ENCODE results near the gene BOD1L1. TPM values are rescaled to one million over a fixed set of nuclear protein-coding genes. Genes with fewer than 3 reads are reported as not detected.
A peak's percentile ranks its signal among the peaks of the same experiment; 100 is the strongest.

The BOD1L1 gene
- total and polyA plus RNA-seq, 2 donors (not counting 1 experiment from before 2014, with no cell fraction given): 20.2 to 109 TPM

DNA sequence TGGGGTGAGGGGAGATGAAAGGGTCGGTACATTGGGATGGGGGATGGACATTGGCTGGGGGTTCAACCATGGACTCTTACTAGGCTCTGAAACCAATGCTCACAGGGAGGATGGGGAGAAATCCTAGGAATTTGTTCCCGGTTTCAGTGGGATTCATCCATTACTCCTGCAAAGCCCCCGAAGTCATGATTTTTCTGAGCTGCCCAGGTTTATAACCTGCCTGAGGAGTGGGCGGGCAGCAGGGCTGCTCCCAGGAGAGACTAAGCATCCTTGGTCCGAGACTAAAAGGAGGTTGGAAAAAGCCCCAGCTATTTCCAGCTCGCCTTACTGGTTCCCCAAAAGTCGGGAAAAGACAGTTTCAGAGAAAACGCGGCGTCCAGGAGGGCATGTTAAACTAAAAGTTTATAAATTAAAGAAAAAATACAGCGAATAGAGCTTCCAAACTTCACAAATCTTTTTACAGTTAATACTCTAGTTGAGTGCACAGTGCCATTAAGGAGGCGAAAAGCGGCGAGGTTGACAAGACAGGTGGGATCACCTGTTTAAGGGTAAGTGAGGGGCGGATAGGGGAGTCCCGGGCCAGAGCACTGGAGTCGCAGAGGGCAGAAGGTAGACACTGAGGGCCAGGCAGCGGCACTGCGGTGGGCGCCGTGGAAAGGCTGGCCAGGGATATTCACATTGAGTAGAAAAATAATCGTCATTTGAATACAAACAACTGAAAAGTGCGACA is 86.9 kb downstream of the BOD1L1 start:
- intact Hi-C loops (cut with micrococcal nuclease): no loop called here
- peaks cover 61 to 75% of the 10 kb centered on the region in 2 donors for H3K4me1 ChIP-seq (ENCODE audit: control insufficient read depth in 2 of 2, insufficient read depth in 2 of 2, low read length in 2 of 2)
- H3K4me1 Mint-ChIP-seq: peaks cover 26% of the 10 kb centered on the region

More for the DNA sequence above, 86.9 kb downstream of the BOD1L1 start:
- DNase-seq (peak; percentile 47), ATAC-seq (ENCODE audit: low read depth) (no peak)
- peak overlapping the region; percentile 15 for H3K4me3 Mint-ChIP-seq
- Histone ChIP-seq H3K27ac (ENCODE audit: low read length in 2 of 2) (no peak overlapping the region), H3K36me3 (replicated peaks in 1 of 2; ENCODE audit: control extremely low read depth in 1 of 2, control insufficient read depth in 1 of 2, extremely low read depth in 1 of 2, insufficient read depth in 2 of 2, low read length in 1 of 2) (no peaks in the 10 kb centered on the region), H3K4me3 (ENCODE audit: control extremely low read depth in 1 of 5, extremely low read depth in 1 of 5, insufficient read depth in 1 of 5, low read depth in 2 of 5, low read length in 4 of 5) (no peak overlapping the region), H3K9ac (ENCODE audit: low read length) (no peak overlapping the region), H3K4me2 (replicated peaks; ENCODE audit: low read depth, low read length, poor library complexity, severe bottlenecking) (peak overlapping the region; percentile 72), H4K20me1 (ENCODE audit: control insufficient read depth, insufficient read depth, low read length, poor library complexity, severe bottlenecking) (no peaks in the 10 kb centered on the region), H2AFZ (ENCODE audit: insufficient read depth, low read depth, low read length, poor library complexity, severe bottlenecking) (no peak overlapping the region), H3K79me2 (ENCODE audit: control insufficient read depth, insufficient read depth, low read length) (no peaks in the 10 kb centered on the region), H3K27me3 (replicated peaks in 1 of 4; ENCODE audit: control extremely low read depth in 1 of 4, control insufficient read depth in 3 of 4, insufficient read depth in 4 of 4, low read length in 3 of 4) (peaks cover 0 to 98% (median 87%) of the 10 kb centered on the region in 4 experiments), H3K9me3 (ENCODE audit: control extremely low read depth in 1 of 3, control insufficient read depth in 2 of 3, insufficient read depth in 1 of 3, low read length in 2 of 3) (peaks cover 1 to 90% (median 52%) of the 10 kb centered on the region in 3 donors)
- ChIA-PET CTCF (interaction anchor here (0.8 to 3.1 kb wide), 2 partner anchors 12 to 19 kb away, joined by 3 to 9 read pairs; no protein-coding TSS in a partner anchor), POLR2A (no interaction called here)
- WGBS (ENCODE audit: insufficient coverage): 14% methylated on average over 10 of the region's 23 CpGs
- H3K27ac Mint-ChIP-seq: peak overlapping the region; percentile 43
- peaks cover 7% of the 10 kb centered on the region for H3K9me3 Mint-ChIP-seq (ENCODE audit: insufficient read depth)
- peaks cover 63% of the 10 kb centered on the region for H3K27me3 Mint-ChIP-seq
- TF ChIP-seq EZH2 (IDR thresholded peaks at IDR 0.05; ENCODE audit: borderline replicate concordance, insufficient read depth, low read depth, low read length, poor library complexity, severe bottlenecking): no peak
- TF ChIP-seq, protein P1, sequence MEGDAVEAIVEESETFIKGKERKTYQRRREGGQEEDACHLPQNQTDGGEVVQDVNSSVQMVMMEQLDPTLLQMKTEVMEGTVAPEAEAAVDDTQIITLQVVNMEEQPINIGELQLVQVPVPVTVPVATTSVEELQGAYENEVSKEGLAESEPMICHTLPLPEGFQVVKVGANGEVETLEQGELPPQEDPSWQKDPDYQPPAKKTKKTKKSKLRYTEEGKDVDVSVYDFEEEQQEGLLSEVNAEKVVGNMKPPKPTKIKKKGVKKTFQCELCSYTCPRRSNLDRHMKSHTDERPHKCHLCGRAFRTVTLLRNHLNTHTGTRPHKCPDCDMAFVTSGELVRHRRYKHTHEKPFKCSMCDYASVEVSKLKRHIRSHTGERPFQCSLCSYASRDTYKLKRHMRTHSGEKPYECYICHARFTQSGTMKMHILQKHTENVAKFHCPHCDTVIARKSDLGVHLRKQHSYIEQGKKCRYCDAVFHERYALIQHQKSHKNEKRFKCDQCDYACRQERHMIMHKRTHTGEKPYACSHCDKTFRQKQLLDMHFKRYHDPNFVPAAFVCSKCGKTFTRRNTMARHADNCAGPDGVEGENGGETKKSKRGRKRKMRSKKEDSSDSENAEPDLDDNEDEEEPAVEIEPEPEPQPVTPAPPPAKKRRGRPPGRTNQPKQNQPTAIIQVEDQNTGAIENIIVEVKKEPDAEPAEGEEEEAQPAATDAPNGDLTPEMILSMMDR (IDR thresholded peaks at IDR 0.05): no peak

Data from B cell (primary cell).